Kidney (tissue), 14 donors: ENCODE measurements around the gene ACTRT2. TPM values are rescaled to one million over a fixed set of nuclear protein-coding genes. Genes with fewer than 3 reads are reported as not detected.

Source experiments
- DNase-seq, 5 donors: peaks; one replicate each; pipeline ENCODE4 v3.0.0-alpha.2; 2013 to 2020
- FAIRE-seq: peaks from 2 replicates; lab custom pipeline; 2012; peaks lifted over from hg19 to GRCh38; lab: Jason Lieb, UNC
- H3K27ac ChIP-seq, 2 donors: one replicate each; pipeline ENCODE4 v1.7.0; 2013; ENCODE audit warnings: low read depth in 2 of 2, low read length in 2 of 2, inconsistent platforms in 1 of 2
- H3K27me3 ChIP-seq: one replicate; pipeline ENCODE4 v1.7.1; 2013; ENCODE audit warnings: low read length, inconsistent platforms; ENCODE audit not compliant: control insufficient read depth, insufficient read depth
- H3K36me3 ChIP-seq, 3 donors: one replicate each; pipeline versions ENCODE4 v1.7.0 to v1.7.1; 2013; ENCODE audit warnings: low read length in 3 of 3, control low read depth in 1 of 3, inconsistent platforms in 1 of 3; ENCODE audit not compliant: insufficient read depth in 3 of 3, control insufficient read depth in 2 of 3
- H3K4me1 ChIP-seq, 3 donors: one replicate each; pipeline versions ENCODE4 v1.7.0 to v1.7.1; 2013; ENCODE audit warnings: low read length in 3 of 3, inconsistent platforms in 1 of 3, low read depth in 1 of 3; ENCODE audit not compliant: control insufficient read depth in 2 of 3, insufficient read depth in 2 of 3
- H3K4me3 ChIP-seq, 3 donors: one replicate each; pipeline versions ENCODE4 v1.7.0 to v1.8.1; 2013; ENCODE audit warnings: low read length in 3 of 3, control low read depth in 1 of 3, inconsistent platforms in 1 of 3
- H3K9ac ChIP-seq, 3 donors: one replicate each; pipeline versions ENCODE4 v1.7.0 to v1.7.1; 2013; ENCODE audit warnings: low read length in 3 of 3, control low read depth in 1 of 3, inconsistent platforms in 1 of 3
- H3K9me3 ChIP-seq, 3 donors: one replicate each; pipeline versions ENCODE4 v1.7.0 to v1.7.1; 2013; ENCODE audit warnings: low read length in 3 of 3, control low read depth in 1 of 3, inconsistent platforms in 1 of 3; ENCODE audit not compliant: control insufficient read depth in 2 of 3, insufficient read depth in 1 of 3
- CTCF ChIP-seq: IDR thresholded peaks from 3 replicates; pipeline ENCODE4 v1.5.1; 2012; ENCODE audit warnings: mild to moderate bottlenecking, moderate library complexity, borderline replicate concordance; ENCODE audit not compliant: insufficient read depth; ENCODE audit errors: extremely low read depth
- intact Hi-C: fragments of 100-400 bp; cut with DNase I; formaldehyde crosslinking; loops from one replicate; pipeline ENCODE4 v1.11.1; 2022
- polyA plus RNA-seq: library from polyadenylated mRNA; stranded (reverse); fragments of 350-450 nt; fragmentation: Illumina TruSeq; extraction: RNeasy Lipid Tissue Mini Kit (QIAGEN cat#74804); gene quantifications from one replicate; pipeline ENCODE4 v1.2.3, GENCODE V29; 2014; ENCODE audit warnings: low read depth, low replicate concordance; ENCODE audit not compliant: insufficient read depth
- total RNA-seq: library from RNA; stranded (reverse); fragmentation: NEBNext Ultra II Directional; extraction: Animal tissue kit (Norgen Biotek cat#: 25700); gene quantifications from one replicate; pipeline ENCODE4 v1.2.1, GENCODE V29; 2021
- donor health status: control.
- donor health status: control.
- donor health status: control.
- donor health status: control.
- donor health status: control.
- donor health status: DM: yes; HTN: yes; CAD: no.
- donor health status: Normal renal cell carcinoma (clear cell type).

The ACTRT2 gene
- total and polyA plus RNA-seq, 2 donors from 2014 or later = not detected

DNA sequence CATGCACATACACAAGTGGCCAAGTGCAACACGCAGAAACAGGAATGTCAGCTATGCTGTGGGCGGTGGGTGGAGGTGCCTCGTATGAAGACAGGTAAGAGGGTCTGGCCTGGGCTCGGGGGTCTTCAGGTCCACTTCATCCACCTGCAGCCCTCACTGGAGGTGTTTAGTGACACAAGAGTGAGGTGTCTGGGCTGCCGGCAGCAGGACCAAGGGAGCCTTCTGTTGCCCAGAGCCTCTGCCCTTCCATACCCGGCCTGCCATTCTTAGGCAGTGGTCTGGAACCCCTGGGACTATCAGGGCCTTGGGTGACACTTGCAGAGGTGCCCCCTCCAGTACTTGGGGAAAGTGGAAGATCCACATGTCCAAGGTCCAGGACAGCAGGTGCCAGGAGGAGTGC, 21.7 kb upstream of the ACTRT2 start:
- no peaks in the 10 kb centered on the region for H3K36me3 ChIP-seq
- H3K9me3 ChIP-seq = peaks cover 0 to 2% (median 0%) of the 10 kb centered on the region in 3 donors
- H3K27me3 ChIP-seq = no peaks in the 10 kb centered on the region
- DNase-seq = peak in 2 of 5 donors; percentile 23 to 52
- H3K4me1 ChIP-seq = no peaks in the 10 kb centered on the region
- no peak overlapping the region for H3K27ac ChIP-seq
- no peak overlapping the region for H3K9ac ChIP-seq
- TF ChIP-seq CTCF = no peak
- FAIRE-seq = no peak
- H3K4me3 ChIP-seq = no peak overlapping the region
- intact Hi-C loops = no loop called here

GRCh38 chr1:3000214-3000613, 21.1 kb upstream of the ACTRT2 start:
- Histone ChIP-seq H3K9me3 (no peaks in the 10 kb centered on the region), H3K4me3 (no peak overlapping the region), H3K36me3 (no peaks in the 10 kb centered on the region), H3K4me1 (no peaks in the 10 kb centered on the region), H3K27ac (no peak overlapping the region), H3K9ac (no peak overlapping the region), H3K27me3 (no peaks in the 10 kb centered on the region)
- TF ChIP-seq CTCF = no peak
- FAIRE-seq (no peak), DNase-seq (no peak)
- intact Hi-C loops = no loop called here

DNA sequence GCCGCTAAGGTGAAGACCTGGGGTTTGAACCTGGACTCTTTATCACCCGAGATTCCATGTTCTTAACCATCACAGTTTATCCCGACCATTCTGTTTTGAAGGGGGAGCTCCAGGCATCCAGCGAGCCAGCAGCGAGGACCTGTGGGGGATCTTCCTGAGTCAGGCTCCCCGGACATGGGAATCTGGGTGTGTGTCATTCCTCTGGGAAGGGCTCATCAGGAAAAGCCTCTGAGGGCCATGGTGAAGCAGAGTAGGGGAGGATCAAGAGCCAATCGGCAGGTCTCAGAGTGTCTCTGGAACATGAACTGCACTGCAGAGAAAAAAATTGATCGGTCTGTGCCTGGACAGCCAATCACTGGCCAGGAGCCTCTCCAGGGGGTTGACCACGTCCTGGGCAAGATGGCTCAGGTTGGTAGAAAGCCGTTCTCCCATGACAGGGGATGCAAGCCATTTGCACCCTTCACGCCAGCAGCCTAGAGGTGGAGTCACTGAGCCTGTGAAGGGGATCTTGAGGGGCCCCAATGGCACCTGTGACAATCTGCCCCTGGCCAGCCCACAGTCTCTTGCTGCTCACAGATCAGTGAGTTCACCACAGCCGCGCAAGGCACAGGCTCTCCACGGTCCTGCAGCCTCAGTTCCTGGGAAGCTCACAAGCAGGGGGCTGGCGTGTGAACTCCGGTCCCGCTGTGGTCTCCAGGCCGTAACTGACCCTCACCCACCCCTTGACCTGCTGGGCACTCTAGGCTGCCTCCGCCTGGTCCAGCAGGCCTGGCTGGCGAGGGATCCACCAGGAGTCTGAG, 20.4 kb upstream of the ACTRT2 start:
- DNase-seq = peak in 1 of 5 donors; percentile 25
- H3K9me3 ChIP-seq = no peaks in the 10 kb centered on the region
- H3K9ac ChIP-seq = no peak overlapping the region
- intact Hi-C loops = no loop called here
- no peaks in the 10 kb centered on the region for H3K4me1 ChIP-seq
- no peaks in the 10 kb centered on the region for H3K36me3 ChIP-seq
- no peaks in the 10 kb centered on the region for H3K27me3 ChIP-seq
- FAIRE-seq = no peak
- no peak overlapping the region for H3K4me3 ChIP-seq
- no peak for TF ChIP-seq CTCF
- H3K27ac ChIP-seq = no peak overlapping the region
